CD4-positive, alpha-beta memory T cell (primary cell): ENCODE results near the gene ELP1. TPM values are rescaled to one million over a fixed set of nuclear protein-coding genes. Genes with fewer than 3 reads are reported as not detected.

Experiments
- CTCF ChIA-PET: fragments of 350-600 bp; sonication (Branson Sonifier 250); formaldehyde crosslinking; loops from one replicate; lab custom pipeline; 2021; ENCODE audit warnings: inconsistent platforms; ENCODE audit not compliant: partially characterized antibody; lab: Charles Lee
- POLR2A ChIA-PET: fragments of 350-600 bp; sonication (Branson Sonifier 250); formaldehyde crosslinking; loops from one replicate; lab custom pipeline; 2021; ENCODE audit not compliant: partially characterized antibody; lab: Charles Lee
- DNase-seq, 5 donors: peaks; one replicate each; pipeline versions ENCODE4 v3.0.0 to v3.0.0-alpha.2; 2020 to 2022; ENCODE audit warnings: mixed read lengths in 1 of 5
- H3K27ac ChIP-seq: one replicate; pipeline ENCODE4 v1.7.0; 2013; ENCODE audit warnings: low read depth, low read length
- H3K27me3 ChIP-seq: 2 replicates; pipeline ENCODE4 v1.7.0; 2013; ENCODE audit warnings: mild to moderate bottlenecking, low read length, moderate library complexity; ENCODE audit not compliant: insufficient read depth
- H3K36me3 ChIP-seq: 2 replicates; pipeline ENCODE4 v1.7.0; 2013; ENCODE audit warnings: mild to moderate bottlenecking, low read length, moderate library complexity; ENCODE audit not compliant: insufficient read depth
- H3K4me1 ChIP-seq: 2 replicates; pipeline ENCODE4 v1.7.0; 2013; ENCODE audit warnings: mild to moderate bottlenecking, low read length, moderate library complexity; ENCODE audit not compliant: insufficient read depth
- H3K4me3 ChIP-seq, 2 donors: one replicate each; pipeline ENCODE4 v1.7.0; 2013; ENCODE audit warnings: low read length in 2 of 2, mild to moderate bottlenecking in 1 of 2
- H3K9me3 ChIP-seq, 2 donors: one replicate each; pipeline ENCODE4 v1.7.0; 2013; ENCODE audit warnings: low read length in 2 of 2, control low read depth in 1 of 2; ENCODE audit not compliant: control insufficient read depth in 1 of 2
- H3K27ac Mint-ChIP-seq, 7 donors: one replicate each; pipeline ENCODE4 v1.8.0; 2020 to 2021; ENCODE audit warnings: mixed read lengths in 7 of 7, mild to moderate bottlenecking in 6 of 7, inconsistent platforms in 3 of 7, moderate library complexity in 3 of 7
- H3K27me3 Mint-ChIP-seq, 2 donors: one replicate each; pipeline ENCODE4 v1.8.0; 2020 to 2021; ENCODE audit warnings: mixed read lengths in 2 of 2
- H3K36me3 Mint-ChIP-seq, 2 donors: one replicate each; pipeline ENCODE4 v1.8.0; 2020 to 2021; ENCODE audit warnings: mixed read lengths in 2 of 2, inconsistent platforms in 1 of 2, mild to moderate bottlenecking in 1 of 2
- H3K4me1 Mint-ChIP-seq, 4 donors: one replicate each; pipeline ENCODE4 v1.8.0; 2020 to 2021; ENCODE audit warnings: mixed read lengths in 4 of 4, mild to moderate bottlenecking in 1 of 4
- H3K4me3 Mint-ChIP-seq, 8 donors: one replicate each; pipeline ENCODE4 v1.8.0; 2020 to 2021; ENCODE audit warnings: mixed read lengths in 8 of 8, mild to moderate bottlenecking in 7 of 8, moderate library complexity in 6 of 8, inconsistent platforms in 3 of 8
- H3K9me3 Mint-ChIP-seq, 8 donors: one replicate each; pipeline ENCODE4 v1.8.0; 2020 to 2021; ENCODE audit warnings: mixed read lengths in 8 of 8, mild to moderate bottlenecking in 5 of 8, inconsistent platforms in 3 of 8, moderate library complexity in 1 of 8
- intact Hi-C: fragments of 100-400 bp; cut with micrococcal nuclease; formaldehyde crosslinking; loops from one replicate; pipeline ENCODE4 v1.15.1; 2023
- polyA plus RNA-seq, 2 donors: library from polyadenylated mRNA; unstranded; fragments of 300-500 nt; fragmentation: Illumina TruSeq; gene quantifications; one replicate each; pipeline ENCODE4 v1.2.3, GENCODE V29; 2021
- total RNA-seq, 2 experiments: library from RNA; stranded (reverse); gene quantifications; one replicate each; pipeline ENCODE4 v1.2.3, GENCODE V29; 2021

ELP1 gene
- total and polyA plus RNA-seq, 4 experiments from 2014 or later, result 21.2 to 32.3 (median 25.3) TPM

GRCh38 chr9:108869092-108869725 lies 64.7 kb downstream of the ELP1 start:
- H3K4me1 ChIP-seq, result no peaks in the 10 kb centered on the region
- no peaks in the 10 kb centered on the region for H3K4me1 Mint-ChIP-seq
- peaks cover 9% of the 10 kb centered on the region for H3K36me3 ChIP-seq
- DNase-seq, result no peak
- H3K4me3 ChIP-seq, result no peak overlapping the region
- no peak overlapping the region for H3K27ac ChIP-seq
- POLR2A ChIA-PET, result no interaction called here
- H3K27ac Mint-ChIP-seq, result peak overlapping the region in 1 of 7 donors; percentile 53
- no peaks in the 10 kb centered on the region for H3K27me3 Mint-ChIP-seq
- CTCF ChIA-PET, result no interaction called here
- no peaks in the 10 kb centered on the region for H3K9me3 ChIP-seq
- intact Hi-C loops, result no loop called here
- H3K4me3 Mint-ChIP-seq, result no peak overlapping the region
- H3K9me3 Mint-ChIP-seq, result no peaks in the 10 kb centered on the region
- H3K36me3 Mint-ChIP-seq, result peaks cover 57 to 62% of the 10 kb centered on the region in 2 donors
- H3K27me3 ChIP-seq, result no peaks in the 10 kb centered on the region

- peaks cover 45 to 50% of the 10 kb centered on the region in 2 donors for H3K36me3 Mint-ChIP-seq
Observed at GRCh38 chr9:108867829-108868228, 66.1 kb downstream of the ELP1 start.

GRCh38 chr9:108867116-108867515 lies 66.8 kb downstream of the ELP1 start:
- DNase-seq, result no peak
- peaks cover 44% of the 10 kb centered on the region in 2 donors for H3K36me3 Mint-ChIP-seq
- H3K4me3 Mint-ChIP-seq, result no peak overlapping the region
- H3K27me3 Mint-ChIP-seq, result no peaks in the 10 kb centered on the region
- H3K36me3 ChIP-seq, result no peaks in the 10 kb centered on the region
- no peaks in the 10 kb centered on the region for H3K4me1 ChIP-seq
- H3K4me3 ChIP-seq, result no peak overlapping the region
- H3K9me3 Mint-ChIP-seq, result no peaks in the 10 kb centered on the region
- H3K9me3 ChIP-seq, result no peaks in the 10 kb centered on the region
- H3K4me1 Mint-ChIP-seq, result no peaks in the 10 kb centered on the region
- no peaks in the 10 kb centered on the region for H3K27me3 ChIP-seq
- peak overlapping the region in 1 of 7 donors; percentile 44 for H3K27ac Mint-ChIP-seq
- H3K27ac ChIP-seq, result no peak overlapping the region
- CTCF ChIA-PET, result no interaction called here
- intact Hi-C loops, result no loop called here
- POLR2A ChIA-PET, result no interaction called here

More at GRCh38 chr9:108867829-108868228, 66.1 kb downstream of the ELP1 start:
- no peak overlapping the region for H3K4me3 ChIP-seq
- no peaks in the 10 kb centered on the region for H3K9me3 Mint-ChIP-seq
- DNase-seq, result no peak
- no peaks in the 10 kb centered on the region for H3K9me3 ChIP-seq
- intact Hi-C loops, result no loop called here
- no peaks in the 10 kb centered on the region for H3K27me3 Mint-ChIP-seq
- H3K27ac Mint-ChIP-seq, result peak overlapping the region in 2 of 7 donors; percentile 20 to 66
- ChIA-PET POLR2A (no interaction called here), CTCF (no interaction called here)
- H3K4me3 Mint-ChIP-seq, result no peak overlapping the region
- no peaks in the 10 kb centered on the region for H3K4me1 Mint-ChIP-seq
- no peaks in the 10 kb centered on the region for H3K36me3 ChIP-seq
- H3K27me3 ChIP-seq, result no peaks in the 10 kb centered on the region
- H3K4me1 ChIP-seq, result no peaks in the 10 kb centered on the region
- no peak overlapping the region for H3K27ac ChIP-seq

GRCh38 chr9:108866001-108866420 lies 67.9 kb downstream of the ELP1 start:
- no peaks in the 10 kb centered on the region for H3K36me3 ChIP-seq
- no peak for DNase-seq
- H3K4me1 ChIP-seq, result no peaks in the 10 kb centered on the region
- POLR2A ChIA-PET, result no interaction called here
- H3K27ac Mint-ChIP-seq, result peak overlapping the region in 1 of 7 donors; percentile 49
- H3K27me3 Mint-ChIP-seq, result no peaks in the 10 kb centered on the region
- no peaks in the 10 kb centered on the region for H3K4me1 Mint-ChIP-seq
- H3K4me3 ChIP-seq, result no peak overlapping the region
- H3K9me3 Mint-ChIP-seq, result peaks cover 0 to 4% (median 0%) of the 10 kb centered on the region in 8 donors
- intact Hi-C loops, result no loop called here
- no peaks in the 10 kb centered on the region for H3K9me3 ChIP-seq
- H3K4me3 Mint-ChIP-seq, result no peak overlapping the region
- H3K27ac ChIP-seq, result no peak overlapping the region
- H3K27me3 ChIP-seq, result no peaks in the 10 kb centered on the region
- CTCF ChIA-PET, result no interaction called here
- peaks cover 33% of the 10 kb centered on the region in 2 donors for H3K36me3 Mint-ChIP-seq

GRCh38 chr9:108865037-108865436 lies 68.9 kb downstream of the ELP1 start:
- no peak overlapping the region for H3K4me3 Mint-ChIP-seq
- no peaks in the 10 kb centered on the region for H3K4me1 Mint-ChIP-seq
- peaks cover 0 to 4% (median 0%) of the 10 kb centered on the region in 8 donors for H3K9me3 Mint-ChIP-seq

GRCh38 chr9:108864446-108864845 lies 69.5 kb downstream of the ELP1 start:
- Mint-ChIP-seq H3K4me1 (no peaks in the 10 kb centered on the region), H3K9me3 (peaks cover 0 to 4% (median 0%) of the 10 kb centered on the region in 8 donors), H3K4me3 (no peak overlapping the region), H3K27ac (peak overlapping the region in 1 of 7 donors; percentile 15), H3K36me3 (peaks cover 22 to 24% of the 10 kb centered on the region in 2 donors), H3K27me3 (no peaks in the 10 kb centered on the region)
- ChIA-PET POLR2A (no interaction called here), CTCF (no interaction called here)
- H3K4me3 ChIP-seq, result no peak overlapping the region
- no peaks in the 10 kb centered on the region for H3K27me3 ChIP-seq
- no peak for DNase-seq
- H3K4me1 ChIP-seq, result no peaks in the 10 kb centered on the region
- intact Hi-C loops, result no loop called here
- H3K36me3 ChIP-seq, result no peaks in the 10 kb centered on the region
- no peak overlapping the region for H3K27ac ChIP-seq
- no peaks in the 10 kb centered on the region for H3K9me3 ChIP-seq

More at GRCh38 chr9:108865037-108865436, 68.9 kb downstream of the ELP1 start:
- no peaks in the 10 kb centered on the region for H3K27me3 Mint-ChIP-seq
- Histone ChIP-seq H3K27ac (no peak overlapping the region), H3K27me3 (no peaks in the 10 kb centered on the region), H3K4me1 (no peaks in the 10 kb centered on the region), H3K36me3 (no peaks in the 10 kb centered on the region), H3K4me3 (no peak overlapping the region), H3K9me3 (no peaks in the 10 kb centered on the region)
- H3K36me3 Mint-ChIP-seq, result peaks cover 25 to 27% of the 10 kb centered on the region in 2 donors
- CTCF ChIA-PET, result no interaction called here
- POLR2A ChIA-PET, result no interaction called here
- no peak overlapping the region for H3K27ac Mint-ChIP-seq
- DNase-seq, result no peak
- intact Hi-C loops, result no loop called here

- H3K27ac Mint-ChIP-seq, result no peak overlapping the region
- no peak overlapping the region for H3K4me3 Mint-ChIP-seq
- POLR2A ChIA-PET, result no interaction called here
- Histone ChIP-seq H3K27ac (no peak overlapping the region), H3K9me3 (no peaks in the 10 kb centered on the region), H3K27me3 (no peaks in the 10 kb centered on the region), H3K4me1 (no peaks in the 10 kb centered on the region), H3K4me3 (no peak overlapping the region), H3K36me3 (no peaks in the 10 kb centered on the region)
- H3K36me3 Mint-ChIP-seq, result peaks cover 18% of the 10 kb centered on the region in 2 donors
- peaks cover 0 to 4% (median 0%) of the 10 kb centered on the region in 8 donors for H3K9me3 Mint-ChIP-seq
- no peaks in the 10 kb centered on the region for H3K27me3 Mint-ChIP-seq
- DNase-seq, result no peak
- intact Hi-C loops, result no loop called here
- CTCF ChIA-PET, result no interaction called here
- no peaks in the 10 kb centered on the region for H3K4me1 Mint-ChIP-seq
Observed at GRCh38 chr9:108863891-108864290, 70.0 kb downstream of the ELP1 start.
